Putamen (tissue), 1 donor: ENCODE data around the gene ZNF610.
A peak's percentile ranks its signal among the peaks of the same experiment; 100 is the strongest.

Experiments
- DNase-seq: peaks from one replicate; pipeline ENCODE4 v3.0.0-alpha.2; 2016; ENCODE audit warnings: low spot score

Gene ZNF610

GRCh38 chr19:52397310-52398080, 61.5 kb downstream of the ZNF610 start, which contains the start of gene ZNF528:
Gene ZNF528, plus strand, starts transcription at chr19:52397849. Its CDS starts 4,165 bp downstream, at chr19:52402014.
- DNase-seq = peak; percentile 91

- DNase-seq = no peak
Observed at GRCh38 chr19:52398081-52398441, 62.0 kb downstream of the ZNF610 start.

GRCh38 chr19:52410276-52410675, 74.2 kb downstream of the ZNF610 start:
- no peak for DNase-seq

- no peak for DNase-seq
Observed at GRCh38 chr19:52415711-52416110, 79.7 kb downstream of the ZNF610 start.
